Muscle layer of colon (tissue), 2 donors: ENCODE measurements around the gene MFRP.

Experiments used
- H3K27ac ChIP-seq: one replicate; pipeline ENCODE4 v1.7.0; 2013; ENCODE audit warnings: low read depth, mild to moderate bottlenecking, low read length, moderate library complexity
- H3K27me3 ChIP-seq, 2 donors: one replicate each; pipeline ENCODE4 v1.7.0; 2013; ENCODE audit warnings: low read length in 2 of 2, mild to moderate bottlenecking in 2 of 2; ENCODE audit not compliant: insufficient read depth in 2 of 2, control insufficient read depth in 1 of 2
- H3K36me3 ChIP-seq: one replicate; pipeline ENCODE4 v1.7.0; 2013; ENCODE audit warnings: mild to moderate bottlenecking, low read length; ENCODE audit not compliant: insufficient read depth
- H3K4me1 ChIP-seq: one replicate; pipeline ENCODE4 v1.7.0; 2013; ENCODE audit warnings: mild to moderate bottlenecking, low read length; ENCODE audit not compliant: insufficient read depth
- H3K4me3 ChIP-seq, 2 donors: one replicate each; pipeline ENCODE4 v1.7.0; 2013; ENCODE audit warnings: low read length in 2 of 2, low read depth in 1 of 2, mild to moderate bottlenecking in 1 of 2, moderate library complexity in 1 of 2
- H3K9ac ChIP-seq: one replicate; pipeline ENCODE4 v1.7.0; 2013; ENCODE audit warnings: low read length
- H3K9me3 ChIP-seq: one replicate; pipeline ENCODE4 v1.7.0; 2013; ENCODE audit warnings: mild to moderate bottlenecking, low read length
- donor health status: abdominal sarcoma.
- donor health status: Adenocarcinoma of cecum.

The MFRP gene

DNA sequence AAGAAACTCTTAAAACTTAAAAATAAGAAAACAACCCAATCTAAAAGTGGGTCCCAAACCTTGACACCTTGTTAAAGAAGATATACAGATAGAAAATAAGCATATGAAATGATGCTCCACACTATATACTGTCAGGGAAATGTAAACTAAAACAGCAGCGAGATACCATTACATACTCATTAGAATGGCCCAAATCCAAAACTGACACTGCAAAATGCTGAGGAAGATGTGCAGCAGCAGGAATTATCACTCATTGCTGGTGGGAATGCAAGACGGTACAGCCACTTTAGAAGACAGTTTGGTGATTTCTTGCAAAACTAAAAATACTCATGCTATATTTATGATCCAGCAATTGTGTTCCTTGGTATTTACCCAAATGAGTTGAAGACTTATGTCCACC, 17.2 kb downstream of the MFRP start:
- no peaks in the 10 kb centered on the region for H3K36me3 ChIP-seq
- H3K27ac ChIP-seq = no peak overlapping the region
- no peak overlapping the region for H3K4me3 ChIP-seq
- H3K27me3 ChIP-seq = no peaks in the 10 kb centered on the region
- H3K4me1 ChIP-seq = no peaks in the 10 kb centered on the region
- H3K9me3 ChIP-seq = no peaks in the 10 kb centered on the region
- H3K9ac ChIP-seq = no peak overlapping the region

DNA sequence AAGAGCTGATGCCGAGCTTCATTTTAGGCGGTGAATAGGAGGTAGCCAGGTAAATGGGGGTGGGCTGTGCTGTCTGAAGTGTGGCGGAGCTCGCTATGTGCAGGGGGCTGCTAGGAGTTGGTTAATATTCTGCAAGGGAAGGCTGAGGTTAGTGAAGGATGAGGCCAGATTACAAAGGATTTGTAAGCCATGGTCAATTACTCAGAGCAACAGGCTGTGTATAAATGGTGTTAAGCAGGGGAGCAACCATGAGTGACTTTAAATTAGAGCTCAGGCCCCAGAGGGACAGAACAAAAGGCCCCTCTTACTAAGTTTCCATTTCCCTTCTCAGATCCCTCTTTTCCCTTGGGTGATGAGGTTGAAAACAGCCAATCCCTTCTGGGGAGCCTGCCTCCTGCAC, 22.3 kb downstream of the MFRP start:
- Histone ChIP-seq H3K4me1 (peaks cover 30% of the 10 kb centered on the region), H3K27me3 (no peaks in the 10 kb centered on the region), H3K4me3 (no peak overlapping the region), H3K9me3 (no peaks in the 10 kb centered on the region), H3K9ac (no peak overlapping the region), H3K27ac (peak overlapping the region; percentile 63), H3K36me3 (no peaks in the 10 kb centered on the region)

DNA sequence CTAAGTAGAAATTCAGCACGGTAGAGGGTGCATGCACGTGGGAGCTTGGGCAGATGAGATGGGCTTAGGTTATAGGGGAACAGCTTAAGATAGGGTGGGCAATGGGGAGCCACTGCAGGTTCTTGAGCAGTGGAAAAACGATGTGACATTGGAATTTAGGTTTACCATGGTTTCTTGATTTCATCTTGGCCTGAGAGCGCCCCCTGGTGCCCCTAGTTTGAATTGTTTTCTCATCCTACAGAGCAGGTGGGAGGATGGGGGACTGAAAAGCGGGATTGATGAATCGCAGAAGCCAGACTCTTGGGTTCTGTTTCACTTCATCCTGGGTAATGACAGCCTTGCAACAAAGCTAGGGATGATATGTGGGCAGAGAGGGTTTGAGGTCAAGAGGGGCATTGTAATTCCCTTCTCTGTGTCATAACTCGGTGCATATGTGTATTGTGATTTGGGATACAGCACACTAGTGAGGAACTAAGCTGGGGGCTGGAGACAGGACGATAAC, 22.9 kb downstream of the MFRP start:
- Histone ChIP-seq H3K4me1 (peaks cover 36% of the 10 kb centered on the region), H3K4me3 (no peak overlapping the region), H3K36me3 (no peaks in the 10 kb centered on the region), H3K27ac (peak overlapping the region; percentile 63), H3K9ac (no peak overlapping the region), H3K27me3 (no peaks in the 10 kb centered on the region), H3K9me3 (no peaks in the 10 kb centered on the region)

DNA sequence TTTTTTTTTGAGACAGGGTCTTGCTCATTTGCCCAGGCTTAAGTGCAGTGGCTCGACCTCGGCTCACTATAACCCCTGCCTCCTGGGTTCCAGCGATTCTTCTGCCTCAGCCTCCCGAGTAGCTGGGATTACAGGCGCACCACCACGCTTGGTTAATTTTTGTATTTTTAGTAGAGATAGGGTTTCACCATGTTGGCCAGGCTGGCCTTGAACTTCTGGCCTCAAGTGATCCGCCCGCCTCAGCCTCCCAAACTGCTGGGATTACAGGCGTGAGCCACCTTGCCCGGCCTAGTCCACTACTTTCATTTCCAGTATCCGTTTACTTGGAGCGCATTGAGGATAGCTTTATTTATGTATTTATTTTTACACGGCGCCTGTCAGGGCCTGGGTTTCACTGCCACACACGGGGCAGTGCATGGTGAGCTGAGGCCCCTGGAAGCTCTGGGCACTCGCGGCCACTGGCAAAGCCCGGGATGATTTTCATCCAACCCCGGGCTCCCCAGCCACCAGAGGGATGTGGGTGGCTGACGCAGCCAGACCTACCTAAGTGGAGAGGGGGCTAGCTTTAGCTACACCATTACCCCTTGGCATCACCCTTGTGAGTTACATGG, 23.5 kb downstream of the MFRP start:
- Histone ChIP-seq H3K4me3 (no peak overlapping the region), H3K27ac (peak overlapping the region; percentile 63), H3K36me3 (no peaks in the 10 kb centered on the region), H3K9ac (no peak overlapping the region), H3K9me3 (no peaks in the 10 kb centered on the region), H3K4me1 (peaks cover 41% of the 10 kb centered on the region), H3K27me3 (no peaks in the 10 kb centered on the region)

DNA sequence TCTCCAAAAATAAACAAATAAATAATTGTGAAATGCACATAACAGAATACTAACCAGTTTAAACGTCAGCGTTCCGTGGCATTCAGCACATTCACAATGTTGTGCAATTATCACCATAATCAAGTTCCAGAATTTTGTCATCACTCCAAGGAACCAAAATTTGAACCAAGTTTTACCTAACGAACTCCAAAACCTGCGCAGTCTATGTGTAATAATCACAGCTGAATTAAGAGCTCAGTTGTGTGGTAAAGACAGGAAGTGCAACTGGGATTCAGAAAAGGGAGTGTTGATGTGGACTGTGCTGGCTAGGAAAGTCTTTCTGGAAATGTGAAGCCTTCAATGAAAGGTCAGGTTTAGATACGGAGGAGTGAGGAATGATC, 24.2 kb downstream of the MFRP start:
- no peak overlapping the region for H3K4me3 ChIP-seq
- H3K9ac ChIP-seq = no peak overlapping the region
- peak overlapping the region; percentile 5 for H3K27ac ChIP-seq
- no peaks in the 10 kb centered on the region for H3K27me3 ChIP-seq
- peaks cover 48% of the 10 kb centered on the region for H3K4me1 ChIP-seq
- H3K9me3 ChIP-seq = no peaks in the 10 kb centered on the region
- H3K36me3 ChIP-seq = no peaks in the 10 kb centered on the region

DNA sequence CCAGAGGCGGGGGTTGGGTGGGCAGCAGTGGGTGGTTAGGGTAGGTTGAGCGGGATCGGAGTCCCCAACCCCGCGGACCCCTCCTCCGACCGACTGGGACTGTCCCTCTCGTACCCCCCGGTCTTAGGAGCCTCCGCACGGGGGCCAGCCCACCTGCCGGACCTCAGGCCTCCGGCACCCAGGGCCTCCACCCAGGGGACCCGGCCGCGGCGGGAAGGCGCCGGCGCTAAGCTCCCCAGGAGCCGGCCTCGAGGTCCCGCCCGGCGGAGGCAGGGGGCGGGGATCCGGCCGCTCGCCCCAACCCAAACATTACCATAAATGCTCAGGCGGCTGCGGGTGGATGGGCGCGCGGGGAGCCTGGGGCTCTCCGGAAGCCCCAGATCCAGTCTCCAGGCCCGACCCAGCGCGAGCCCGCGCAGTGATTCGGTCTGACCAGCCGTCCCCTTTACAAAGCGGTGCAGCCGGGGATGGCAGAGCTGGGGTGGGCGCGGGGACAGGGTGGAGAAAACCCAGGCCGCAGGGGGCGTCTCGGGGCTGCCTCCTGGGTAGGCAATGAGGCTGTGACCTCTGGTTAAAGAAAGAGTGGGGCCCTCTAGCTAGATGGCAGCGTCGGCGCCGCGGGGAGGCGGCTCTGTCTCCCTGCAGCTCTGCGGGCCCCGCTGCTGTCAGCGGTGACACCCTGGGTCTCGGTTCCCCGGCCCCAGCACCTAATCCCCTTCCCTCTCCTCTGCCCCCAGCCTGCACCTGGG, 25.6 kb downstream of the MFRP start:
- Histone ChIP-seq H3K9ac (peak overlapping the region; percentile 87), H3K27ac (peak overlapping the region; percentile 99), H3K9me3 (no peaks in the 10 kb centered on the region), H3K4me1 (peaks cover 50% of the 10 kb centered on the region), H3K4me3 (peak overlapping the region; percentile 46 to 66), H3K36me3 (no peaks in the 10 kb centered on the region), H3K27me3 (no peaks in the 10 kb centered on the region)

DNA sequence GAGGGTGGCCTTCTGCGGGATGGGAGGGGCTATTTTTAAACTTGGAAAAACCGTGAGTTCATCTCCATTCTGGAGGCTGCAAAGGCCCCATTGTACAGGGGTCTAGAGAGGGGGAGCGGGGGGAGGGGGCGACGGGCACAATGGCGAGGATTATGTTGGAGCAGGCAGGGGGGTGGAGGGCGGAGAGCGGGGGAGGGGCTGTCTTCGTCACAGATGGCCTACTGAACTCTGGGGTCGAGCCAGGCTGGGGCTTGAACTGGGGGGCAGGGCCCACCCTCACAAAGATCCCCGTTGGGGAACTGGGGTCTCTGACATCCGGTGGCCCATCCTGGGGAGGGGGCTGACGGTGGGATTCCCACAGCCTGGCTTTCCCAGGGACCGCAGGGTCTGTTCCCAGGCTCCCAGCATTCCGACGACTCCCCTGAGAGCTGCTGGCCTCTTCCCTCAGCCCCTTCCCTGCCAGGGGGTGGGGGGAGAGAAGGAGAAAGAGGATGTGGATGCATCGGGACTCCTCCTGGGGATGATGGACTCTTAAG, 26.2 kb downstream of the MFRP start:
- H3K9ac ChIP-seq = peak overlapping the region; percentile 85
- H3K4me3 ChIP-seq = peak overlapping the region; percentile 46 to 66
- peak overlapping the region; percentile 99 for H3K27ac ChIP-seq
- H3K27me3 ChIP-seq = no peaks in the 10 kb centered on the region
- H3K36me3 ChIP-seq = no peaks in the 10 kb centered on the region
- no peaks in the 10 kb centered on the region for H3K9me3 ChIP-seq
- H3K4me1 ChIP-seq = peaks cover 57% of the 10 kb centered on the region

DNA sequence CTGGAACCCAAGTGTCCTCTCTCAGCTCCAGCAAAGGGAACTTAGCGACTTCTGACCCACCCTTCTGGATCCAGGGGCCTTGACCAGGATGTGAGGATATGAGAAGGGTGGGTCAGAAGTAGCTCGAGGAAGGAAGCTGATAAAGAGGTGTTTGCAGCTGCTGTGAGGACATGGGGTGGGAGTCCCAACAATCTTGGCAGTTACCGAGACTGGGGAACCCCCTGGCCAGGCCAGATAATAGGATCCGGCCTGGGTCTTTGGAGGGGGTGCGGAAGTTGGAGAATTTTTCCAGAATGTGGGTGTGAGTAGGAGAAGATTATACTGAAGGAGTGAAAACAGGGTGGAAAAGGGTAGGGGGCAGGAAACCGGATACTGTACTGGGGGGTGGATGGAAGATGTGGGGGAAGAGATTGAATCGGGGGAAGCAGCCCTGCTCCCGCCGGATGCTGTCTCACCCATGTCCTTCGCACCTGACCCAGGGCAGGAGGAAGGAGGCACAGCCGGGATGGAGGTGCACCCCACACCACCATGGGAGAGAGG, 26.7 kb downstream of the MFRP start:
- H3K27me3 ChIP-seq = no peaks in the 10 kb centered on the region
- peak overlapping the region; percentile 99 for H3K27ac ChIP-seq
- H3K9ac ChIP-seq = peak overlapping the region; percentile 29
- H3K4me3 ChIP-seq = peak overlapping the region in 1 of 2 donors; percentile 46
- H3K36me3 ChIP-seq = peaks cover 4% of the 10 kb centered on the region
- peaks cover 59% of the 10 kb centered on the region for H3K4me1 ChIP-seq
- no peaks in the 10 kb centered on the region for H3K9me3 ChIP-seq

DNA sequence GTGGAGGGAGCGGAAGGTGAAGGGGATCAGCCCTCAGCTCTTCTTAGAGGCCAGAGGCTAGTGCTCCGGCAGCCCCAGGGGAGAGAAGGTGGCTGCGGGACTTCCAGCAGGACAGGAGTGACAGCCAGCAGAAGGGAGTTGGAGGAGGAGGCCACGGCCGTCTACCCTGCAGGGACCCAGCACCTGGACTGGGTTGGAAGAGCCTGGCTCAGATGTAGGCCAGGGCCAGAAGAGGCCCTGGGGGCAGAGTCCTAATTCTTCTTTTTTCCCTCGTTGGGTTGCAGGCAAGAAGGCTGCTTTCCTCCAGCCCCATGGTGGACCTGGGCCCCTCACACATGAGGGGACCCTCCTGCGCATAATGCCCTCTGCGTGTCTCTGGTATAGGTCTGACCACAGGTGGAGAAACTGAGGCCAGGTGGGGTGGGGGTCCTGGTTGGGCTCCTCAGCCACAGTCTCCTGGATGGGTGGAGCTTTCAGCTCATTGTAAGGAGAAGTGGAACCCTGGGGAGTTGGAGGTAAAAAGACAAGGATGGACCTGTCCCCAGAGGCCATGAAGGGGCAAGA, 27.3 kb downstream of the MFRP start:
- Histone ChIP-seq H3K27ac (peak overlapping the region; percentile 99), H3K4me3 (no peak overlapping the region), H3K4me1 (peaks cover 64% of the 10 kb centered on the region), H3K9ac (peak overlapping the region; percentile 29), H3K36me3 (peaks cover 10% of the 10 kb centered on the region), H3K9me3 (no peaks in the 10 kb centered on the region), H3K27me3 (no peaks in the 10 kb centered on the region)

DNA sequence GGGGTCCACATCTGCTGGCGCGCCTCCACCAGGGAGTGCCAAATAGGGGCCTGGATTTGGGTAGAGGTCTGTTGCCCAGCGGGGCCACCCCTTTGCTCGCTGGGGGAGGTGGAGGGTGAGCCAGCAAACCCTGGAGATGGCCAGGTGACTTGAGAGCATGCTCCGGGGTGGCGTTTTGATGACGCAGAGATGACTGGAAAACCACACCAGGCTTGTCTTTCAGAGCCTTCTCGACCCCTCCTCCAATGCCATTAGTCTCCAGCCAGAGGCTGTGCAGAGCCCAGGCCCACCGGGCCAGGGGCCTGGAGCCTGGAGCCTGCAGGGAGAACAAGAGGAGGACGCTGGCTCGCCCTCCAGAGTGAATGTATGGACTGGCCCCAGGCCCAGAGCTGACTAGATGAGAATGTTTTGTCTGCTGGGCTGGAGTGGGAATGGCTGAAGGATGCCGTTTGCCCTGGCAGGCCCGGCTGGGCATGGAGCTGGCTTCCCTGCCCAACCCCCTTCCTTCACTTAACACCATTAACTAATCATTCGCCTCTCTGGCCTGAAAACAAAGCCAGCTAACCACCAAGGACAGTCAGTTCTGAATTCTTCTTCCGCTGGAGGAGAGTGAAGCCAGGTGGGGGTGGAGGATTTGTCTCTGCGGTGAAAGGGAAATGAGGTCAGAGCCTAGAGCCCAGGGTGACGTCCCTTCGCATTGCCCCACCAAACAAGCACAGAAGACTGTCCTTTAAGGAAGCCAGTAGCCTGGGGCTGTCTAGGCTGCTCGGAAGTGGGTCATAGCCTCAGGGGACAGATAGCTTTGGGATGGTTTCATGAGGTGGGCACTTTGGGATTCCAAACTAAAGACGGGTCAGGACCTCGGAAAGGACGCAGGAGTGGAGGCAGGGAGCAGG, 28.0 kb downstream of the MFRP start:
- peak overlapping the region; percentile 99 for H3K27ac ChIP-seq
- peaks cover 17% of the 10 kb centered on the region for H3K36me3 ChIP-seq
- H3K9me3 ChIP-seq = no peaks in the 10 kb centered on the region
- peak overlapping the region; percentile 29 for H3K9ac ChIP-seq
- peak overlapping the region in 1 of 2 donors; percentile 45 for H3K4me3 ChIP-seq
- no peaks in the 10 kb centered on the region for H3K27me3 ChIP-seq
- peaks cover 58% of the 10 kb centered on the region for H3K4me1 ChIP-seq
